GM12878 (cell line): Measurements from ENCODE around the gene AKR1B15. TPM values are rescaled to one million over a fixed set of nuclear protein-coding genes. Genes with fewer than 3 reads are reported as not detected.
A peak's percentile ranks its signal among the peaks of the same experiment; 100 is the strongest.

ENCODE experiments used
- ATAC-seq: fragments of 200-7000 bp; cut with Tn5 transposase; 3 replicates; pipeline ENCODE4 v1.9.1; 2020; ENCODE audit warnings: mild to moderate bottlenecking, moderate library complexity
- BruUV-seq: library from RNA; stranded (reverse); fragments of 400-500 nt; replicated peaks from 2 replicates; lab custom pipeline; 2021; lab: Mats Ljungman, UMichigan
- CTCF ChIA-PET: fragments of 300-600 bp; sonication (Branson Sonifier 250); formaldehyde crosslinking; extraction: SDS; loops from one replicate; lab custom pipeline; 2021; ENCODE audit warnings: inconsistent platforms; lab: Yijun Ruan, JAX
- POLR2A ChIA-PET: fragments of 350-600 bp; formaldehyde crosslinking; extraction: SDS; loops from one replicate; lab custom pipeline; 2021; ENCODE audit warnings: inconsistent platforms; lab: Charles Lee
- RAD21 ChIA-PET: fragments of 300-600 bp; sonication (Branson Sonifier 250); formaldehyde crosslinking; loops from one replicate; lab custom pipeline; 2023; ENCODE audit warnings: antibody characterized with exemption; ENCODE audit not compliant: unreplicated experiment; lab: Charles Lee
- SMC1A ChIA-PET: fragments of 300-600 bp; sonication (Branson Sonifier 250); formaldehyde crosslinking; loops from one replicate; lab custom pipeline; 2023; ENCODE audit not compliant: unreplicated experiment, uncharacterized antibody; lab: Charles Lee
- DNase-seq: peaks from one replicate; pipeline ENCODE4 v3.0.0-alpha.2; 2011; ENCODE audit warnings: low read depth, low spot score
- FAIRE-seq: peaks from 3 replicates; lab custom pipeline; 2011; peaks lifted over from hg19 to GRCh38; lab: Jason Lieb, UNC
- H2AFZ ChIP-seq: 2 replicates; pipeline ENCODE4 v1.6.0; 2011; ENCODE audit warnings: low read depth, low read length, control low read depth; ENCODE audit not compliant: control insufficient read depth
- H3K27ac ChIP-seq: 2 replicates; pipeline ENCODE4 v1.5.1; 2011; ENCODE audit warnings: control low read depth; ENCODE audit not compliant: control insufficient read depth, insufficient read depth
- H3K27me3 ChIP-seq, 2 experiments: replicated peaks in 1 of 2; 2 replicates each; pipeline versions ENCODE4 v1.6.0 to v1.6.1; 2011; ENCODE audit warnings: low read length in 1 of 2; ENCODE audit not compliant: control insufficient read depth in 2 of 2, insufficient read depth in 2 of 2
- H3K36me3 ChIP-seq, 2 experiments: 2 replicates each; pipeline ENCODE4 v1.5.1; 2011; ENCODE audit warnings: low read length in 1 of 2; ENCODE audit not compliant: control insufficient read depth in 2 of 2, insufficient read depth in 2 of 2
- H3K4me1 ChIP-seq: 2 replicates; pipeline ENCODE4 v1.6.1; 2011; ENCODE audit warnings: mild to moderate bottlenecking, low read length, moderate library complexity, mixed read lengths; ENCODE audit not compliant: control insufficient read depth, insufficient read depth
- H3K4me2 ChIP-seq: 2 replicates; pipeline ENCODE4 v1.6.0; 2011; ENCODE audit warnings: control low read depth; ENCODE audit not compliant: control insufficient read depth, insufficient read depth
- H3K4me3 ChIP-seq: fragments of 200-600 bp; sonication (generic); 2 replicates; pipeline ENCODE4 v1.5.1; 2016
- H3K79me2 ChIP-seq: 2 replicates; pipeline ENCODE4 v1.6.0; 2011; ENCODE audit warnings: low read length; ENCODE audit not compliant: control insufficient read depth, insufficient read depth
- H3K9ac ChIP-seq: 2 replicates; pipeline ENCODE4 v1.8.0; 2011; ENCODE audit warnings: low read length, control low read depth, mixed read lengths; ENCODE audit not compliant: control insufficient read depth, insufficient read depth
- H3K9me3 ChIP-seq: replicated peaks from 3 replicates; pipeline ENCODE4 v1.5.1; 2011; ENCODE audit warnings: mild to moderate bottlenecking, low read length; ENCODE audit not compliant: control insufficient read depth, insufficient read depth
- H4K20me1 ChIP-seq: 2 replicates; pipeline ENCODE4 v1.6.0; 2011; ENCODE audit not compliant: control insufficient read depth, insufficient read depth
- CBX3 ChIP-seq: fragments of 200-600 bp; sonication (generic); IDR thresholded peaks from 2 replicates; pipeline ENCODE4 v1.6.1; 2016; ENCODE audit warnings: low read depth, borderline replicate concordance
- EZH2 ChIP-seq: IDR thresholded peaks from 2 replicates; pipeline ENCODE4 v1.6.1; 2012; ENCODE audit warnings: low read depth, mild to moderate bottlenecking, control low read depth, inconsistent platforms, low read length, borderline replicate concordance; ENCODE audit not compliant: control insufficient read depth
- FOS ChIP-seq: IDR thresholded peaks from 3 replicates; pipeline ENCODE4 v1.6.1; 2011; ENCODE audit warnings: borderline replicate concordance; ENCODE audit not compliant: insufficient read length; ENCODE audit errors: extremely low read depth
- JUND ChIP-seq: IDR thresholded peaks from 2 replicates; pipeline ENCODE4 v1.6.1; 2012; ENCODE audit warnings: low read depth, mild to moderate bottlenecking, low read length, improper control_type of control experiment, moderate library complexity
- MTA2 ChIP-seq: fragments of 450-650 bp; IDR thresholded peaks from 2 replicates; pipeline ENCODE4 v1.6.1; 2016; ENCODE audit warnings: low read depth, mild to moderate bottlenecking, moderate library complexity
- MYC ChIP-seq: IDR thresholded peaks from 2 replicates; pipeline ENCODE4 v1.6.1; 2011; ENCODE audit warnings: mild to moderate bottlenecking, low read length, moderate library complexity, inconsistent platforms; ENCODE audit not compliant: insufficient read depth, insufficient replicate concordance, insufficient read length, severe bottlenecking
- NR2C2 ChIP-seq: IDR thresholded peaks from 2 replicates; pipeline ENCODE4 v1.6.1; 2011; ENCODE audit warnings: borderline replicate concordance, low read depth; ENCODE audit not compliant: control insufficient read depth, insufficient read length
- RAD21 ChIP-seq: IDR thresholded peaks from 2 replicates; pipeline ENCODE4 v1.6.1; 2011; ENCODE audit warnings: mild to moderate bottlenecking, low read depth, low read length, moderate library complexity; ENCODE audit not compliant: insufficient read depth
- SMAD1 ChIP-seq: fragments of 450-650 bp; IDR thresholded peaks from 2 replicates; pipeline ENCODE4 v1.6.1; 2018; ENCODE audit warnings: mild to moderate bottlenecking, low read depth; ENCODE audit not compliant: partially characterized antibody
- STAT3 ChIP-seq: IDR thresholded peaks from 2 replicates; pipeline ENCODE4 v1.6.1; 2011; ENCODE audit warnings: low read depth, low read length, improper control_type of control experiment
- SUZ12 ChIP-seq: fragments of 200-600 bp; sonication (generic); IDR thresholded peaks from one replicate; pipeline ENCODE4 v1.6.1; 2018; ENCODE audit warnings: antibody characterized with exemption, mild to moderate bottlenecking; ENCODE audit not compliant: unreplicated experiment
- WGBS: methylation state at CpG from one replicate; pipeline ENCODE4 v1.1.6; 2016; ENCODE audit warnings: low lambda C conversion rate; ENCODE audit not compliant: insufficient replicate concordance, insufficient coverage; ENCODE audit errors: missing lambda C conversion rate; 5-methylcytosine and 5-hydroxymethylcytosine counted together
- in situ Hi-C: fragments of 300-500 bp; cut with MboI; formaldehyde crosslinking; loops from 9 replicates; pipeline ENCODE4 v1.14.3; 2018; ENCODE audit warnings: mixed read lengths
- intact Hi-C: fragments of 100-400 bp; cut with micrococcal nuclease; formaldehyde crosslinking; loops from one replicate; pipeline ENCODE4 v1.14.2; 2022; ENCODE audit not compliant: unreplicated experiment
- polyA plus RNA-seq, 11 experiments: library from polyadenylated mRNA; depleted of rRNA in 4 of 11; unstranded in 6 of 11; stranded (reverse) in 5 of 11; fragments of >200 nt; fragmentation: Nextera tagmentation in 4 of 11; fragmentation: Illumina TruSeq in 1 of 11; extraction: Ambion mirVana in 4 of 11; extraction: Trizol in 1 of 11; gene quantifications; 1 replicate in 1 of 11; 2 replicates in 10 of 11; pipeline versions ENCODE4 v1.2.1 to v1.2.3, GENCODE V29; 2011 to 2016; ENCODE audit warnings: inconsistent platforms in 2 of 11, missing spikeins in 2 of 11, low read depth in 1 of 11
- total RNA-seq, 4 experiments: library from RNA; depleted of rRNA in 3 of 4; stranded (reverse); fragments of >200 nt in 3 of 4; fragmentation: Illumina TruSeq in 1 of 4; extraction: Trizol in 1 of 4; gene quantifications; 2 replicates each; pipeline versions ENCODE4 v1.2.1 to v1.2.3, GENCODE V29; 2013 to 2021
- TF ChIP-seq, protein P1 (sequence below): IDR thresholded peaks from 2 replicates; pipeline ENCODE4 v1.6.1; 2011; ENCODE audit warnings: low read depth, low read length, improper control_type of control experiment, borderline replicate concordance
- TF ChIP-seq, protein P2 (sequence below): fragments of 450-650 bp; IDR thresholded peaks from 2 replicates; pipeline ENCODE4 v1.6.1; 2014; ENCODE audit warnings: mild to moderate bottlenecking
- TF ChIP-seq, protein P3 (sequence below): fragments of 450-650 bp; IDR thresholded peaks from 2 replicates; pipeline ENCODE4 v1.6.1; 2017; ENCODE audit warnings: mild to moderate bottlenecking, moderate library complexity
- TF ChIP-seq, protein P4 (sequence below): IDR thresholded peaks from 2 replicates; pipeline ENCODE4 v1.6.1; 2011; ENCODE audit warnings: low read depth, mild to moderate bottlenecking, low read length, moderate library complexity, borderline replicate concordance; ENCODE audit errors: extremely low read depth

AKR1B15 gene
- total and polyA plus RNA-seq, 10 of the 15 experiments (the other 5 are each of a cell fraction or from before 2014, with no cell fraction given), result 0.06 TPM; not detected in 9

DNA sequence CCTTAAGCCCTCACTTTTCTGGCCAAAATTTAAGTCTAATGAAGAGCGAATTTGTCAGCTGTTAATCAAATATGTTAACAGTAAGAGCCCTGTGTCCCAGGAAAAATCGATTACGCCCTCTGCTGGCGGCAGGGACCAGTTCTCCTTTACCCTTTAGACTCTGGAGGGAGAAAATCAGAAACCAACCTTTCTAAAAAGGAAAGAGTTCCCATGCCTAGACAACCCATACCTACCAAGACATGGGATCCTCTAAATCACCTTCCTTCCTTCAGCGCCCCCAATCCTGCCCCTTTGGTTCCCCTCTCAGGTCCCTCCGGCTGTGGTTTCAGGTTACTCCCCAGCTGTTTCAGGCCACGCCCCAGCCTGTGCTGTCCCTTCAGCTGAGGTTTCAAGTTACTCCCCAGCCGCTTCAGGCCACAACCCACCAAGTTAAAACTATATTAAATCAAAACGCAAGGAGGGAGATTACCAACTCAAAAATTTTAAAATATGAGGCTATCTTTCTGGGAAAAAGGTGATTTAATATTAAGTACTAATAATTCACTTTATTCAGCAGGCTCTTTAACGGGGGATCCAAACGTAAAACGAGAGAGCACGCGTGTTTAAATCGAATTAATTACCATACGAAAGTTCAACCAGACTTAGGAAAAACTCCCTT is 1.4 kb upstream of the AKR1B15 start:
- no TSS peak for BruUV-seq
- no peak for FAIRE-seq
- TF ChIP-seq CBX3 (no peak), NR2C2 (no peak), SUZ12 (no peak), SMAD1 (no peak), RAD21 (peak; percentile 34; the same call in 1 of the 2 replicates), MTA2 (peak; percentile 39; the same call in 1 of the 2 replicates), FOS (no peak), EZH2 (no peak), MYC (no peak), JUND (no peak), STAT3 (no peak)
- TF ChIP-seq, protein P1, sequence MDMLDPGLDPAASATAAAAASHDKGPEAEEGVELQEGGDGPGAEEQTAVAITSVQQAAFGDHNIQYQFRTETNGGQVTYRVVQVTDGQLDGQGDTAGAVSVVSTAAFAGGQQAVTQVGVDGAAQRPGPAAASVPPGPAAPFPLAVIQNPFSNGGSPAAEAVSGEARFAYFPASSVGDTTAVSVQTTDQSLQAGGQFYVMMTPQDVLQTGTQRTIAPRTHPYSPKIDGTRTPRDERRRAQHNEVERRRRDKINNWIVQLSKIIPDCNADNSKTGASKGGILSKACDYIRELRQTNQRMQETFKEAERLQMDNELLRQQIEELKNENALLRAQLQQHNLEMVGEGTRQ, result no peak
- TF ChIP-seq, protein P2, sequence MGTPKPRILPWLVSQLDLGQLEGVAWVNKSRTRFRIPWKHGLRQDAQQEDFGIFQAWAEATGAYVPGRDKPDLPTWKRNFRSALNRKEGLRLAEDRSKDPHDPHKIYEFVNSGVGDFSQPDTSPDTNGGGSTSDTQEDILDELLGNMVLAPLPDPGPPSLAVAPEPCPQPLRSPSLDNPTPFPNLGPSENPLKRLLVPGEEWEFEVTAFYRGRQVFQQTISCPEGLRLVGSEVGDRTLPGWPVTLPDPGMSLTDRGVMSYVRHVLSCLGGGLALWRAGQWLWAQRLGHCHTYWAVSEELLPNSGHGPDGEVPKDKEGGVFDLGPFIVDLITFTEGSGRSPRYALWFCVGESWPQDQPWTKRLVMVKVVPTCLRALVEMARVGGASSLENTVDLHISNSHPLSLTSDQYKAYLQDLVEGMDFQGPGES, result no peak
- TF ChIP-seq, protein P3, sequence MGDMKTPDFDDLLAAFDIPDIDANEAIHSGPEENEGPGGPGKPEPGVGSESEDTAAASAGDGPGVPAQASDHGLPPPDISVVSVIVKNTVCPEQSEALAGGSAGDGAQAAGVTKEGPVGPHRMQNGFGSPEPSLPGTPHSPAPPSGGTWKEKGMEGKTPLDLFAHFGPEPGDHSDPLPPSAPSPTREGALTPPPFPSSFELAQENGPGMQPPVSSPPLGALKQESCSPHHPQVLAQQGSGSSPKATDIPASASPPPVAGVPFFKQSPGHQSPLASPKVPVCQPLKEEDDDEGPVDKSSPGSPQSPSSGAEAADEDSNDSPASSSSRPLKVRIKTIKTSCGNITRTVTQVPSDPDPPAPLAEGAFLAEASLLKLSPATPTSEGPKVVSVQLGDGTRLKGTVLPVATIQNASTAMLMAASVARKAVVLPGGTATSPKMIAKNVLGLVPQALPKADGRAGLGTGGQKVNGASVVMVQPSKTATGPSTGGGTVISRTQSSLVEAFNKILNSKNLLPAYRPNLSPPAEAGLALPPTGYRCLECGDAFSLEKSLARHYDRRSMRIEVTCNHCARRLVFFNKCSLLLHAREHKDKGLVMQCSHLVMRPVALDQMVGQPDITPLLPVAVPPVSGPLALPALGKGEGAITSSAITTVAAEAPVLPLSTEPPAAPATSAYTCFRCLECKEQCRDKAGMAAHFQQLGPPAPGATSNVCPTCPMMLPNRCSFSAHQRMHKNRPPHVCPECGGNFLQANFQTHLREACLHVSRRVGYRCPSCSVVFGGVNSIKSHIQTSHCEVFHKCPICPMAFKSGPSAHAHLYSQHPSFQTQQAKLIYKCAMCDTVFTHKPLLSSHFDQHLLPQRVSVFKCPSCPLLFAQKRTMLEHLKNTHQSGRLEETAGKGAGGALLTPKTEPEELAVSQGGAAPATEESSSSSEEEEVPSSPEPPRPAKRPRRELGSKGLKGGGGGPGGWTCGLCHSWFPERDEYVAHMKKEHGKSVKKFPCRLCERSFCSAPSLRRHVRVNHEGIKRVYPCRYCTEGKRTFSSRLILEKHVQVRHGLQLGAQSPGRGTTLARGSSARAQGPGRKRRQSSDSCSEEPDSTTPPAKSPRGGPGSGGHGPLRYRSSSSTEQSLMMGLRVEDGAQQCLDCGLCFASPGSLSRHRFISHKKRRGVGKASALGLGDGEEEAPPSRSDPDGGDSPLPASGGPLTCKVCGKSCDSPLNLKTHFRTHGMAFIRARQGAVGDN, result no peak
- TF ChIP-seq, protein P4, sequence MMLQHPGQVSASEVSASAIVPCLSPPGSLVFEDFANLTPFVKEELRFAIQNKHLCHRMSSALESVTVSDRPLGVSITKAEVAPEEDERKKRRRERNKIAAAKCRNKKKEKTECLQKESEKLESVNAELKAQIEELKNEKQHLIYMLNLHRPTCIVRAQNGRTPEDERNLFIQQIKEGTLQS, result no peak

More for the DNA sequence above, 1.4 kb upstream of the AKR1B15 start:
- peak overlapping the region; percentile 45 for H2AFZ ChIP-seq
- SMC1A ChIA-PET, result interaction anchor here (0.7 to 3.4 kb wide), 8 partner anchors 10 to 118 kb away, joined by 3 to 26 read pairs (median 4); no protein-coding TSS in a partner anchor
- peak overlapping the region; percentile 96 for H3K4me2 ChIP-seq
- H3K4me3 ChIP-seq, result no peak overlapping the region; the same call in 1 of the 2 replicates
- CTCF ChIA-PET, result interaction anchor here (0.7 to 3.8 kb wide), 29 partner anchors 8 to 1584 kb away, joined by 3 to 50 read pairs (median 4); partner anchors contain the start of gene AKR1B1
- H3K4me1 ChIP-seq, result peaks cover 21% of the 10 kb centered on the region
- ATAC-seq, result peak; percentile 87
- POLR2A ChIA-PET, result interaction anchor here (2.4 kb wide), 1 partner anchor 115 kb away, joined by 10 read pairs; no protein-coding TSS in a partner anchor
- intact Hi-C loops (loop anchor here (1.0 to 5.0 kb wide), 3 partner anchors 35 to 115 kb away; no protein-coding TSS in a partner anchor), in situ Hi-C loops (no loop called here)
- no peak overlapping the region for H3K9ac ChIP-seq
- no peak overlapping the region for H3K27ac ChIP-seq
- H3K36me3 ChIP-seq, result no peaks in the 10 kb centered on the region
- peak; percentile 39 for DNase-seq
- H4K20me1 ChIP-seq, result no peaks in the 10 kb centered on the region
- WGBS, result 8% methylated on average over 16 of the region's 16 CpGs
- H3K9me3 ChIP-seq, result no peaks in the 10 kb centered on the region
- RAD21 ChIA-PET, result interaction anchor here (1.0 to 2.3 kb wide), 5 partner anchors 31 to 353 kb away, joined by 3 to 30 read pairs (median 5); no protein-coding TSS in a partner anchor
- no peaks in the 10 kb centered on the region for H3K27me3 ChIP-seq
- H3K79me2 ChIP-seq, result no peaks in the 10 kb centered on the region
